GM18861 (cell line): ENCODE results near the gene ABI2.

Experiments
- ATAC-seq: cut with Tn5 transposase; IDR thresholded peaks from one replicate; pipeline ENCODE4 v1.9.1; 2021; ENCODE audit not compliant: unreplicated experiment

Gene ABI2

GRCh38 chr2:203470371-203470770, 142.2 kb downstream of the ABI2 start:
- ATAC-seq, result no peak

GRCh38 chr2:203471323-203471722, 143.1 kb downstream of the ABI2 start:
- no peak for ATAC-seq

GRCh38 chr2:203476881-203477280, 148.7 kb downstream of the ABI2 start:
- no peak for ATAC-seq

- ATAC-seq, result no peak
These were observed 152.4 kb downstream of the ABI2 start for GRCh38 chr2:203480623-203481022.

GRCh38 chr2:203484266-203485112, 156.3 kb downstream of the ABI2 start:
- no peak for ATAC-seq

GRCh38 chr2:203489531-203489930, 161.3 kb downstream of the ABI2 start:
- no peak for ATAC-seq

GRCh38 chr2:203490391-203490790, 162.2 kb downstream of the ABI2 start:
- ATAC-seq, result no peak

GRCh38 chr2:203492965-203493364, 164.8 kb downstream of the ABI2 start:
- ATAC-seq, result no peak
